HepG2 (cell line): ENCODE measurements around the gene TSPAN18. TPM values are rescaled to one million over a fixed set of nuclear protein-coding genes. Genes with fewer than 3 reads are reported as not detected.

Source experiments
- ATAC-seq: fragments of 200-7000 bp; cut with Tn5 transposase; 3 replicates; pipeline ENCODE4 v1.9.1; 2020; ENCODE audit warnings: mild to moderate bottlenecking, moderate library complexity
- BruUV-seq: library from RNA; stranded (reverse); fragments of 400-500 nt; replicated peaks from 2 replicates; lab custom pipeline; 2021; lab: Mats Ljungman, UMichigan
- CTCF ChIA-PET: fragments of 300-600 bp; formaldehyde crosslinking; extraction: SDS; loops from one replicate; lab custom pipeline; 2021; ENCODE audit warnings: low total read pairs, inconsistent platforms, low intra/inter-chr PET ratio; lab: Yijun Ruan, JAX
- POLR2A ChIA-PET: fragments of 350-600 bp; sonication (Branson Sonifier 250); formaldehyde crosslinking; loops from one replicate; lab custom pipeline; 2020; ENCODE audit warnings: antibody characterized with exemption, inconsistent platforms; lab: Yijun Ruan, JAX
- DNase-seq: peaks from one replicate; pipeline ENCODE4 v3.0.0-alpha.2; 2015; ENCODE audit warnings: low spot score
- FAIRE-seq: peaks from 3 replicates; lab custom pipeline; 2011; peaks lifted over from hg19 to GRCh38; lab: Jason Lieb, UNC
- H2AFZ ChIP-seq: one replicate; pipeline ENCODE4 v1.6.1; 2011; ENCODE audit warnings: low read length, inconsistent platforms
- H3K27ac ChIP-seq: fragments of 300-600 bp; 3 replicates; pipeline ENCODE4 v1.8.0; 2011; ENCODE audit warnings: mixed run types, mild to moderate bottlenecking, mixed read lengths, low read length, inconsistent platforms; ENCODE audit not compliant: insufficient read depth; ENCODE audit errors: extremely low read length
- H3K27me3 ChIP-seq, 2 experiments: fragments of 200-600 bp in 1 of 2; 2 replicates in 1 of 2; 3 replicates in 1 of 2; pipeline versions ENCODE4 v1.6.0 to v1.8.0; 2011; ENCODE audit warnings: low read length in 2 of 2, mild to moderate bottlenecking in 2 of 2, moderate library complexity in 2 of 2, inconsistent platforms in 1 of 2; ENCODE audit not compliant: insufficient read depth in 2 of 2, control insufficient read depth in 1 of 2
- H3K36me3 ChIP-seq, 2 experiments: fragments of 200-600 bp in 1 of 2; replicated peaks in 1 of 2; 2 replicates in 1 of 2; 3 replicates in 1 of 2; pipeline versions ENCODE4 v1.5.1 to v1.8.0; 2011; ENCODE audit warnings: low read length in 2 of 2, inconsistent platforms in 1 of 2; ENCODE audit not compliant: insufficient read depth in 2 of 2, control insufficient read depth in 1 of 2
- H3K4me1 ChIP-seq: 2 replicates; pipeline ENCODE4 v1.5.1; 2012; ENCODE audit warnings: low read length, inconsistent platforms; ENCODE audit not compliant: insufficient read depth
- H3K4me2 ChIP-seq: 2 replicates; pipeline ENCODE4 v1.6.0; 2011; ENCODE audit warnings: low read depth, low read length, inconsistent platforms
- H3K4me3 ChIP-seq, 3 experiments: fragments of 200-600 bp in 1 of 3; sonication (generic), shearing (Covaris generic) in 1 of 3; replicated peaks in 1 of 3; 2 replicates each; pipeline ENCODE4 v1.5.1; 2011 to 2016; ENCODE audit warnings: low read length in 3 of 3, inconsistent platforms in 2 of 3, low read depth in 2 of 3, mild to moderate bottlenecking in 2 of 3, control low read depth in 1 of 3, mixed read lengths in 1 of 3; ENCODE audit not compliant: insufficient read depth in 1 of 3
- H3K79me2 ChIP-seq: one replicate; pipeline ENCODE4 v1.6.1; 2011; ENCODE audit warnings: low read length, inconsistent platforms; ENCODE audit not compliant: insufficient read depth
- H3K9ac ChIP-seq: 2 replicates; pipeline ENCODE4 v1.6.0; 2011; ENCODE audit warnings: mild to moderate bottlenecking, low read depth, low read length, inconsistent platforms; ENCODE audit not compliant: insufficient read depth
- H3K9me3 ChIP-seq: 2 replicates; pipeline ENCODE4 v1.5.1; 2012; ENCODE audit warnings: mild to moderate bottlenecking, low read length
- H4K20me1 ChIP-seq: 2 replicates; pipeline ENCODE4 v1.6.0; 2011; ENCODE audit warnings: inconsistent platforms, mild to moderate bottlenecking, low read length, moderate library complexity; ENCODE audit not compliant: insufficient read depth
- BRD4 ChIP-seq: sonication (generic); formaldehyde crosslinking; IDR thresholded peaks from 2 replicates; pipeline ENCODE4 v1.4.0; 2020; ENCODE audit warnings: missing genetic modification reagents
- CENPX ChIP-seq: sonication (generic); formaldehyde crosslinking; IDR thresholded peaks from 2 replicates; pipeline ENCODE4 v1.9.0; 2021; ENCODE audit warnings: mild to moderate bottlenecking, missing genetic modification reagents, moderate library complexity
- GTF2F1 ChIP-seq: fragments of 150-350 bp; IDR thresholded peaks from 2 replicates; pipeline ENCODE4 v1.6.1; 2014; ENCODE audit warnings: low read length
- HMG20B ChIP-seq: conservative IDR thresholded peaks from 2 replicates; pipeline ENCODE4 v1.6.1; 2016; ENCODE audit warnings: missing genetic modification reagents, missing compliant biosample characterization
- HOXA3 ChIP-seq: sonication (generic); formaldehyde crosslinking; IDR thresholded peaks from 2 replicates; pipeline ENCODE4 v1.5.0; 2020; ENCODE audit warnings: missing genetic modification reagents
- NFATC3 ChIP-seq: sonication (generic); formaldehyde crosslinking; IDR thresholded peaks from 2 replicates; pipeline ENCODE4 v1.5.1; 2020; ENCODE audit warnings: mild to moderate bottlenecking, missing genetic modification reagents
- RARA ChIP-seq: IDR thresholded peaks from 2 replicates; pipeline ENCODE4 v1.6.1; 2016; ENCODE audit warnings: missing genetic modification reagents, missing compliant biosample characterization
- SKIL ChIP-seq: sonication (generic); formaldehyde crosslinking; IDR thresholded peaks from 2 replicates; pipeline ENCODE4 v1.8.0; 2022; ENCODE audit warnings: missing genetic modification reagents, mild to moderate bottlenecking, moderate library complexity, borderline replicate concordance
- THRA ChIP-seq: sonication (generic); formaldehyde crosslinking; IDR thresholded peaks from 2 replicates; pipeline ENCODE4 v1.4.0; 2020; ENCODE audit warnings: missing genetic modification reagents, borderline replicate concordance
- TMF1 ChIP-seq: sonication (generic); formaldehyde crosslinking; IDR thresholded peaks from 2 replicates; pipeline ENCODE4 v1.8.1; 2022; ENCODE audit warnings: low read depth, missing genetic modification reagents
- ZFAT ChIP-seq: sonication (generic); formaldehyde crosslinking; conservative IDR thresholded peaks from 2 replicates; pipeline ENCODE4 v1.8.1; 2023; ENCODE audit warnings: missing genetic modification reagents, inconsistent platforms
- ZNF207 ChIP-seq: fragments of 450-650 bp; IDR thresholded peaks from 2 replicates; pipeline ENCODE4 v1.6.1; 2016; ENCODE audit warnings: antibody characterized with exemption, borderline replicate concordance
- WGBS: methylation state at CpG from one replicate; pipeline ENCODE4 v1.1.6; 2017; ENCODE audit warnings: low lambda C conversion rate; 5-methylcytosine and 5-hydroxymethylcytosine counted together
- in situ Hi-C: cut with HindIII; loops from 2 replicates; pipeline ENCODE4 v1.10.0; 2017; ENCODE audit warnings: low pct_unique_long_range_greater_than_20kb; ENCODE audit not compliant: extremely low pct_ligation_motif_present
- intact Hi-C: fragments of 100-400 bp; cut with micrococcal nuclease; formaldehyde crosslinking; loops from one replicate; pipeline ENCODE4 v1.10.0; 2022; ENCODE audit not compliant: unreplicated experiment
- polyA plus RNA-seq, 8 experiments: library from polyadenylated mRNA; depleted of rRNA in 3 of 8; stranded (reverse) in 7 of 8; unstranded in 1 of 8; fragments of >200 nt; fragmentation: Illumina TruSeq in 4 of 8; extraction: Trizol in 4 of 8; gene quantifications; 2 replicates each; pipeline versions ENCODE4 v1.2.1 to v1.2.3, GENCODE V29; 2011 to 2016; ENCODE audit warnings: low read depth in 4 of 8, missing spikeins in 1 of 8, mixed read lengths in 1 of 8; ENCODE audit not compliant: insufficient read depth in 1 of 8
- total RNA-seq, 5 experiments: library from RNA; depleted of rRNA; stranded (reverse); fragments of >200 nt; fragmentation: Illumina TruSeq; extraction: Trizol; gene quantifications; 2 replicates each; pipeline ENCODE4 v1.2.3, GENCODE V29; 2016; ENCODE audit warnings: low read depth in 1 of 5
- TF ChIP-seq, protein P1 (sequence below): IDR thresholded peaks from 2 replicates; pipeline ENCODE4 v1.6.1; 2016; ENCODE audit warnings: low read depth, borderline replicate concordance

The TSPAN18 gene
- total and polyA plus RNA-seq, 2 of the 13 experiments (the other 11 are each of a cell fraction or from before 2014, with no cell fraction given) = not detected

GRCh38 chr11:44832452-44832851 lies 105.7 kb downstream of the TSPAN18 start (continued):
- TF ChIP-seq THRA (CRISPR knock-in tag) (no peak), TMF1 (CRISPR knock-in tag) (no peak), GTF2F1 (no peak), SKIL (CRISPR knock-in tag) (no peak), RARA (no peak)
- TF ChIP-seq, protein P1, sequence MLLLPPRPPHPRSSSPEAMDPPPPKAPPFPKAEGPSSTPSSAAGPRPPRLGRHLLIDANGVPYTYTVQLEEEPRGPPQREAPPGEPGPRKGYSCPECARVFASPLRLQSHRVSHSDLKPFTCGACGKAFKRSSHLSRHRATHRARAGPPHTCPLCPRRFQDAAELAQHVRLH (CRISPR knock-in tag) = no peak

GRCh38 chr11:44833221-44833876 lies 106.6 kb downstream of the TSPAN18 start:
- FAIRE-seq = no peak
- intact Hi-C loops (no loop called here), in situ Hi-C loops (no loop called here)
- WGBS = 5% methylated on average over 4 of the region's 6 CpGs
- Histone ChIP-seq H3K9ac (no peak overlapping the region), H3K4me1 (no peaks in the 10 kb centered on the region), H4K20me1 (no peaks in the 10 kb centered on the region), H2AFZ (no peak overlapping the region), H3K27ac (no peak overlapping the region), H3K79me2 (no peaks in the 10 kb centered on the region), H3K4me3 (no peak overlapping the region), H3K27me3 (peaks cover 0 to 12% of the 10 kb centered on the region in 2 experiments; a peak in 1 of 5 replicates), H3K9me3 (no peaks in the 10 kb centered on the region), H3K4me2 (no peak overlapping the region), H3K36me3 (no peaks in the 10 kb centered on the region)
- ChIA-PET CTCF (no interaction called here), POLR2A (no interaction called here)
- ATAC-seq = no peak
- BruUV-seq = no TSS peak
- DNase-seq = no peak
- TF ChIP-seq BRD4 = no peak
- TF ChIP-seq ZFAT (CRISPR knock-in tag) = no peak
- TF ChIP-seq HMG20B = no peak
- no peak for TF ChIP-seq HOXA3 (CRISPR knock-in tag)
- TF ChIP-seq CENPX (CRISPR knock-in tag) = no peak
- no peak for TF ChIP-seq ZNF207
- no peak for TF ChIP-seq NFATC3 (CRISPR knock-in tag)
